K562 (cell line): Measurements from ENCODE around the gene PPAN. TPM values are rescaled to one million over a fixed set of nuclear protein-coding genes. Genes with fewer than 3 reads are reported as not detected.

Experiments used
- BACH1 ChIP-seq: fragments of 200-800 bp; sonication (Bioruptor generic); IDR thresholded peaks from 2 replicates; pipeline ENCODE4 v1.6.1; 2016; ENCODE audit warnings: missing genetic modification characterization, missing compliant biosample characterization
- CBFA2T3 ChIP-seq: fragments of 450-650 bp; IDR thresholded peaks from 2 replicates; pipeline ENCODE4 v1.6.1; 2017
- CBX8 ChIP-seq: fragments of 200-600 bp; sonication (generic); IDR thresholded peaks from 2 replicates; pipeline ENCODE4 v1.6.1; 2012; ENCODE audit warnings: borderline replicate concordance, mixed run types, low read depth, mild to moderate bottlenecking, moderate library complexity, mixed read lengths, low read length, control low read depth, inconsistent platforms; ENCODE audit not compliant: poor library complexity, severe bottlenecking; ENCODE audit errors: extremely low read depth
- CREM ChIP-seq: IDR thresholded peaks from 2 replicates; pipeline ENCODE4 v1.6.1; 2014; ENCODE audit warnings: antibody characterized with exemption, low read depth
- ETV6 ChIP-seq, 3 experiments: fragments of 150-350 bp in 1 of 3; sonication (generic) in 1 of 3; formaldehyde crosslinking in 1 of 3; IDR thresholded peaks; 2 replicates each; pipeline versions ENCODE4 v1.6.1 to v1.8.0; 2014 to 2022; ENCODE audit warnings: borderline replicate concordance in 2 of 3, low read depth in 2 of 3, antibody characterized with exemption in 1 of 3, low read length in 1 of 3, mild to moderate bottlenecking in 1 of 3, missing genetic modification reagents in 1 of 3
- GABPB1 ChIP-seq: sonication (generic); formaldehyde crosslinking; IDR thresholded peaks from 2 replicates; pipeline ENCODE4 v1.8.0; 2022; ENCODE audit warnings: mild to moderate bottlenecking, missing genetic modification reagents
- KLF16 ChIP-seq: IDR thresholded peaks from 2 replicates; pipeline ENCODE4 v1.6.1; 2016; ENCODE audit warnings: antibody characterized with exemption
- MCM3 ChIP-seq: fragments of 450-650 bp; IDR thresholded peaks from 2 replicates; pipeline ENCODE4 v1.6.1; 2016
- MYC ChIP-seq, 2 experiments: fragments of 250-450 bp in 1 of 2; sonication (Bioruptor Pico) in 1 of 2; IDR thresholded peaks; 2 replicates each; pipeline versions ENCODE4 v1.5.1 to v1.6.1; 2012 to 2021; ENCODE audit warnings: low read depth in 2 of 2, borderline replicate concordance in 1 of 2, improper control_type of control experiment in 1 of 2, low read length in 1 of 2, mild to moderate bottlenecking in 1 of 2, moderate library complexity in 1 of 2
- NCOA4 ChIP-seq: fragments of 450-650 bp; IDR thresholded peaks from 2 replicates; pipeline ENCODE4 v1.6.1; 2018; ENCODE audit warnings: mild to moderate bottlenecking; ENCODE audit not compliant: partially characterized antibody
- NR2C1 ChIP-seq, 2 experiments: fragments of 450-650 bp; IDR thresholded peaks; 2 replicates each; pipeline ENCODE4 v1.6.1; 2017; ENCODE audit warnings: mild to moderate bottlenecking in 2 of 2, antibody characterized with exemption in 1 of 2, inconsistent platforms in 1 of 2, missing compliant biosample characterization in 1 of 2, missing genetic modification characterization in 1 of 2
- POLR2B ChIP-seq: fragments of 450-650 bp; IDR thresholded peaks from 2 replicates; pipeline ENCODE4 v1.6.1; 2018; ENCODE audit warnings: low read depth; ENCODE audit not compliant: partially characterized antibody
- POLR2G ChIP-seq: fragments of 200-400 bp; formaldehyde crosslinking; IDR thresholded peaks from 2 replicates; pipeline ENCODE4 v1.6.1; 2017; ENCODE audit warnings: low read depth, mild to moderate bottlenecking, antibody characterized with exemption, low read length, moderate library complexity
- TRIM28 ChIP-seq: fragments of 450-650 bp; IDR thresholded peaks from 2 replicates; pipeline ENCODE4 v1.6.1; 2017
- ZFP30 ChIP-seq: fragments of 250-450 bp; sonication (Bioruptor Pico); IDR thresholded peaks from 2 replicates; pipeline ENCODE4 v1.8.0; 2022; ENCODE audit warnings: moderate library complexity, mild to moderate bottlenecking, inconsistent platforms, borderline replicate concordance
- ZNF143 ChIP-seq: sonication (generic); formaldehyde crosslinking; IDR thresholded peaks from 2 replicates; pipeline ENCODE4 v1.9.0; 2022; ENCODE audit warnings: mild to moderate bottlenecking, missing genetic modification reagents
- ZNF3 ChIP-seq: fragments of 250-450 bp; sonication (Bioruptor Pico); IDR thresholded peaks from 2 replicates; pipeline ENCODE4 v1.5.0; 2021; ENCODE audit warnings: mild to moderate bottlenecking, moderate library complexity
- ZNF431 ChIP-seq: sonication (generic); formaldehyde crosslinking; IDR thresholded peaks from 2 replicates; pipeline ENCODE4 v1.8.0; 2022; ENCODE audit warnings: mild to moderate bottlenecking, missing genetic modification reagents
- ZNF57 ChIP-seq: fragments of 450-650 bp; formaldehyde crosslinking; IDR thresholded peaks from 2 replicates; pipeline ENCODE4 v1.4.0; 2020; ENCODE audit warnings: mild to moderate bottlenecking, moderate library complexity
- ZNF76 ChIP-seq: fragments of 250-450 bp; sonication (Bioruptor Pico); IDR thresholded peaks from 2 replicates; pipeline ENCODE4 v1.4.0; 2020; ENCODE audit warnings: mild to moderate bottlenecking, moderate library complexity, borderline replicate concordance
- polyA plus RNA-seq, 8 experiments: library from polyadenylated mRNA; depleted of rRNA in 4 of 8; stranded (reverse) in 5 of 8; unstranded in 3 of 8; fragments of >200 nt; fragmentation: Nextera tagmentation in 2 of 8; fragmentation: Illumina TruSeq in 1 of 8; extraction: Ambion mirVana in 2 of 8; extraction: Trizol in 1 of 8; gene quantifications; 2 replicates each; pipeline versions ENCODE4 v1.2.1 to v1.2.3, GENCODE V29; 2011 to 2014; ENCODE audit warnings: inconsistent platforms in 1 of 8, missing spikeins in 1 of 8
- total RNA-seq, 7 experiments: library from RNA; depleted of rRNA in 6 of 7; stranded (reverse); fragments of >200 nt in 6 of 7; fragmentation: Illumina TruSeq in 2 of 7; extraction: Trizol in 2 of 7; gene quantifications; 2 replicates each; pipeline versions ENCODE4 v1.2.1 to v1.2.3, GENCODE V29; 2011 to 2021; ENCODE audit warnings: low replicate concordance in 1 of 7
- TF ChIP-seq, protein P1 (sequence below): sonication (generic); formaldehyde crosslinking; IDR thresholded peaks from 2 replicates; pipeline ENCODE4 v1.4.0; 2020; ENCODE audit warnings: mild to moderate bottlenecking, missing genetic modification reagents
- TF ChIP-seq, protein P2 (sequence below): sonication (generic); formaldehyde crosslinking; IDR thresholded peaks from 2 replicates; pipeline ENCODE4 v1.8.0; 2022; ENCODE audit warnings: missing genetic modification reagents, mild to moderate bottlenecking, borderline replicate concordance
- TF ChIP-seq, protein P3 (sequence below): fragments of 450-650 bp; formaldehyde crosslinking; IDR thresholded peaks from 2 replicates; pipeline ENCODE4 v1.4.0; 2020; ENCODE audit warnings: mild to moderate bottlenecking, moderate library complexity

Gene PPAN
- total and polyA plus RNA-seq, 9 of the 15 experiments (the other 6 are each of a cell fraction or from before 2014, with no cell fraction given) = 2.2 to 129 (median 59.1) TPM

DNA sequence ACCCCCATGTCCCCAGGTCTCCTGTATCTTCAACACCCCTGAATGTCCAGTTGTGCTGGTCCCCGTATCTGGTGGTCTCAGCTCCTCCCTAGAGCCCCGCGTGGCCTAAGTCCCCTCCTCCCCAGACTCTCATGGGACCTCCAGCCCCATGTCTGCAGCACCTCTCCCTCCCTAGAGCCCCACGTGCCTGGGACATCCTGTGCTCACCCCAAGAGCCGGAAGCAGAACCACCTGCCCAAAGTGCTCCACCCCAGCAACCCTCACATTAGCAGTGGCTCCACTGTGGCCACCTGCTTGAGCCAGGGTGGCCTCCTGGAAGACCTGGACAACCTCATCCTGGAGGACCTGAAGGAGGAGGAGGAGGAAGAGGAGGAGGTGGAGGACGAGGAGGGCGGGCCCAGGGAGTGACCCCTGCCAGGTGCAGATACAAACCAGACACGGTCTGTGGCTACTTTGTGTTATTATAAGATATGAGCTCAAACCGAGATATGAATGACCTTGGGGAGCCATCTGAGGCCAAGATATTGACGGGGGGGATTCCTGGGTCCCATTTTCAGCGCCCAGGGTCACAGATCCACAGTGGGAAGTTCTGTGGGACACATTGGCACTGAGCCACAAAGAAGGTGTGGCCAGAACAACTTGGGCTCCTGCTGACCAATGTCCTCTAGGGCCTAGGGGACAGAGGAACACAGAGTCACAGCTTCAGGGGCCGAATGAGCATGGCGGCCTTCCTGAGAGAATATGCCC is 14.1 kb upstream of the PPAN start (continued):
- TF ChIP-seq NCOA4 (no peak), ZNF431 (CRISPR knock-in tag) (no peak), GABPB1 (CRISPR knock-in tag) (no peak), ZNF3 (CRISPR knock-in tag) (no peak), CBX8 (no peak), ZNF57 (CRISPR knock-in tag) (no peak), ZNF76 (CRISPR knock-in tag) (no peak), MCM3 (no peak), CREM (0 out of 2 replicates have a peak, but pooled peaks have one; percentile 34), KLF16 (peak; percentile 57; the same call in 1 of the 2 replicates), TRIM28 (no peak), ZNF143 (CRISPR knock-in tag) (no peak), CBFA2T3 (peak; percentile 85), BACH1 (tag) (no peak), NR2C1 (IDR thresholded peaks at IDR 0.05) (peak; percentile 31; the same call in 1 of the 2 replicates), NR2C1 (tag; IDR thresholded peaks at IDR 0.05) (peak; percentile 25; the same call in 1 of the 2 replicates), ETV6 (IDR thresholded peaks at IDR 0.05; ENCODE audit: borderline replicate concordance in 1 of 2, low read depth in 2 of 2, low read length in 1 of 2) (no peak), ETV6 (CRISPR knock-in tag; IDR thresholded peaks at IDR 0.05; ENCODE audit: borderline replicate concordance) (no peak), ZFP30 (CRISPR knock-in tag) (no peak), POLR2B (no peak), POLR2G (peak; percentile 12; the same call in 1 of the 2 replicates), MYC (IDR thresholded peaks at IDR 0.05; ENCODE audit: low read depth, low read length) (no peak; the same call in 1 of the 2 replicates), MYC (CRISPR knock-in tag; IDR thresholded peaks at IDR 0.05; ENCODE audit: borderline replicate concordance, low read depth) (no peak)
- TF ChIP-seq, protein P1, sequence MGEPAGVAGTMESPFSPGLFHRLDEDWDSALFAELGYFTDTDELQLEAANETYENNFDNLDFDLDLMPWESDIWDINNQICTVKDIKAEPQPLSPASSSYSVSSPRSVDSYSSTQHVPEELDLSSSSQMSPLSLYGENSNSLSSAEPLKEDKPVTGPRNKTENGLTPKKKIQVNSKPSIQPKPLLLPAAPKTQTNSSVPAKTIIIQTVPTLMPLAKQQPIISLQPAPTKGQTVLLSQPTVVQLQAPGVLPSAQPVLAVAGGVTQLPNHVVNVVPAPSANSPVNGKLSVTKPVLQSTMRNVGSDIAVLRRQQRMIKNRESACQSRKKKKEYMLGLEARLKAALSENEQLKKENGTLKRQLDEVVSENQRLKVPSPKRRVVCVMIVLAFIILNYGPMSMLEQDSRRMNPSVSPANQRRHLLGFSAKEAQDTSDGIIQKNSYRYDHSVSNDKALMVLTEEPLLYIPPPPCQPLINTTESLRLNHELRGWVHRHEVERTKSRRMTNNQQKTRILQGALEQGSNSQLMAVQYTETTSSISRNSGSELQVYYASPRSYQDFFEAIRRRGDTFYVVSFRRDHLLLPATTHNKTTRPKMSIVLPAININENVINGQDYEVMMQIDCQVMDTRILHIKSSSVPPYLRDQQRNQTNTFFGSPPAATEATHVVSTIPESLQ (CRISPR knock-in tag) = no peak
- TF ChIP-seq, protein P2, sequence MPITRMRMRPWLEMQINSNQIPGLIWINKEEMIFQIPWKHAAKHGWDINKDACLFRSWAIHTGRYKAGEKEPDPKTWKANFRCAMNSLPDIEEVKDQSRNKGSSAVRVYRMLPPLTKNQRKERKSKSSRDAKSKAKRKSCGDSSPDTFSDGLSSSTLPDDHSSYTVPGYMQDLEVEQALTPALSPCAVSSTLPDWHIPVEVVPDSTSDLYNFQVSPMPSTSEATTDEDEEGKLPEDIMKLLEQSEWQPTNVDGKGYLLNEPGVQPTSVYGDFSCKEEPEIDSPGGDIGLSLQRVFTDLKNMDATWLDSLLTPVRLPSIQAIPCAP = no peak
- TF ChIP-seq, protein P3, sequence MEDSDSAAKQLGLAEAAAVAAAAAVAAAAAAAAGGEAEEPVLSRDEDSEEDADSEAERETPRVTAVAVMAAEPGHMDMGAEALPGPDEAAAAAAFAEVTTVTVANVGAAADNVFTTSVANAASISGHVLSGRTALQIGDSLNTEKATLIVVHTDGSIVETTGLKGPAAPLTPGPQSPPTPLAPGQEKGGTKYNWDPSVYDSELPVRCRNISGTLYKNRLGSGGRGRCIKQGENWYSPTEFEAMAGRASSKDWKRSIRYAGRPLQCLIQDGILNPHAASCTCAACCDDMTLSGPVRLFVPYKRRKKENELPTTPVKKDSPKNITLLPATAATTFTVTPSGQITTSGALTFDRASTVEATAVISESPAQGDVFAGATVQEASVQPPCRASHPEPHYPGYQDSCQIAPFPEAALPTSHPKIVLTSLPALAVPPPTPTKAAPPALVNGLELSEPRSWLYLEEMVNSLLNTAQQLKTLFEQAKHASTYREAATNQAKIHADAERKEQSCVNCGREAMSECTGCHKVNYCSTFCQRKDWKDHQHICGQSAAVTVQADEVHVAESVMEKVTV (CRISPR knock-in tag) = no peak
